GM23338 (cell line): ENCODE results near the gene THSD4. TPM values are rescaled to one million over a fixed set of nuclear protein-coding genes. Genes with fewer than 3 reads are reported as not detected.
"Not testable (repeated sequence)": the region's sequence is repeated elsewhere in the genome, so short reads cannot be mapped to it uniquely, and the experiment has no call there.

Experiments used
- ATAC-seq: fragments of 200-7000 bp; cut with Tn5 transposase; 3 replicates; pipeline ENCODE4 v1.9.1; 2020
- DNase-seq: peaks from one replicate; pipeline ENCODE4 v3.0.0-alpha.2; 2015; ENCODE audit warnings: low spot score
- H2AFZ ChIP-seq: fragments of 200-600 bp; sonication (generic); 2 replicates; pipeline ENCODE4 v1.8.0; 2016; ENCODE audit warnings: antibody characterized with exemption, mild to moderate bottlenecking, moderate library complexity
- H3F3A ChIP-seq: fragments of 200-600 bp; sonication (generic); replicated peaks from 2 replicates; pipeline ENCODE4 v1.8.0; 2017; ENCODE audit warnings: antibody characterized with exemption, mixed run types, low read depth
- H3K27ac ChIP-seq: fragments of 200-600 bp; sonication (generic); 2 replicates; pipeline ENCODE4 v1.6.1; 2016; ENCODE audit warnings: low read depth
- H3K27me3 ChIP-seq: fragments of 200-600 bp; sonication (generic); 2 replicates; pipeline ENCODE4 v1.8.0; 2016; ENCODE audit warnings: mild to moderate bottlenecking, mixed run types, moderate library complexity; ENCODE audit not compliant: insufficient read depth
- H3K36me3 ChIP-seq: fragments of 200-600 bp; sonication (generic); 2 replicates; pipeline ENCODE4 v1.8.0; 2016; ENCODE audit warnings: mild to moderate bottlenecking; ENCODE audit not compliant: insufficient read depth
- H3K4me1 ChIP-seq: fragments of 200-600 bp; sonication (generic); 2 replicates; pipeline ENCODE4 v1.8.0; 2016; ENCODE audit warnings: mild to moderate bottlenecking, moderate library complexity; ENCODE audit not compliant: insufficient read depth
- H3K4me2 ChIP-seq: fragments of 200-600 bp; sonication (generic); 2 replicates; pipeline ENCODE4 v1.7.1; 2017; ENCODE audit warnings: mixed run types
- H3K4me3 ChIP-seq: fragments of 200-600 bp; sonication (generic); 2 replicates; pipeline ENCODE4 v1.6.1; 2016; ENCODE audit warnings: mixed run types
- H3K79me2 ChIP-seq: fragments of 200-600 bp; sonication (generic); replicated peaks from 2 replicates; pipeline ENCODE4 v1.8.0; 2017; ENCODE audit warnings: mild to moderate bottlenecking; ENCODE audit not compliant: insufficient read depth
- H3K9me2 ChIP-seq: fragments of 200-600 bp; sonication (generic); 2 replicates; pipeline ENCODE4 v1.8.0; 2017; ENCODE audit not compliant: insufficient read depth
- H4K20me1 ChIP-seq: fragments of 200-600 bp; sonication (generic); replicated peaks from 2 replicates; pipeline ENCODE4 v1.8.0; 2017; ENCODE audit warnings: mild to moderate bottlenecking; ENCODE audit not compliant: insufficient read depth
- H3K27ac Mint-ChIP-seq: 2 replicates; pipeline ENCODE4 v1.8.0; 2020; ENCODE audit warnings: inconsistent platforms, mild to moderate bottlenecking, moderate library complexity, mixed read lengths
- H3K27me3 Mint-ChIP-seq: 3 replicates; pipeline ENCODE4 v1.8.0; 2022; ENCODE audit warnings: low read depth, mild to moderate bottlenecking, moderate library complexity, mixed read lengths, inconsistent platforms; ENCODE audit not compliant: insufficient read depth, poor library complexity
- H3K36me3 Mint-ChIP-seq: 3 replicates; pipeline ENCODE4 v1.8.0; 2021; ENCODE audit warnings: low read depth, mild to moderate bottlenecking, inconsistent platforms, moderate library complexity, mixed read lengths
- H3K4me1 Mint-ChIP-seq: 3 replicates; pipeline ENCODE4 v1.8.0; 2020; ENCODE audit warnings: mild to moderate bottlenecking, inconsistent platforms, mixed read lengths
- H3K4me3 Mint-ChIP-seq: 3 replicates; pipeline ENCODE4 v1.8.0; 2021; ENCODE audit warnings: moderate library complexity, mild to moderate bottlenecking, inconsistent platforms, mixed read lengths
- H3K9me3 Mint-ChIP-seq: 3 replicates; pipeline ENCODE4 v1.8.0; 2020; ENCODE audit warnings: moderate library complexity, mild to moderate bottlenecking, inconsistent platforms, mixed read lengths
- ETS1 ChIP-seq: IDR thresholded peaks from 2 replicates; pipeline ENCODE4 v1.6.1; 2016; ENCODE audit warnings: antibody characterized with exemption
- JUNB ChIP-seq: IDR thresholded peaks from one replicate; pipeline ENCODE4 v1.6.1; 2016; ENCODE audit warnings: antibody characterized with exemption; ENCODE audit not compliant: unreplicated experiment
- NANOG ChIP-seq: IDR thresholded peaks from 2 replicates; pipeline ENCODE4 v1.6.1; 2016; ENCODE audit warnings: antibody characterized with exemption, borderline replicate concordance
- POLR2AphosphoS5 ChIP-seq: IDR thresholded peaks from 2 replicates; pipeline ENCODE4 v1.6.1; 2016; ENCODE audit warnings: antibody characterized with exemption, low read depth
- STAT1 ChIP-seq: IDR thresholded peaks from one replicate; pipeline ENCODE4 v1.6.1; 2016; ENCODE audit warnings: antibody characterized with exemption; ENCODE audit not compliant: unreplicated experiment
- ZNF114 ChIP-seq: fragments of 250-450 bp; sonication (Bioruptor Pico); IDR thresholded peaks from 2 replicates; pipeline ENCODE4 v1.5.0; 2020; ENCODE audit warnings: mild to moderate bottlenecking, moderate library complexity
- ZNF331 ChIP-seq: fragments of 250-450 bp; sonication (Bioruptor Pico); IDR thresholded peaks from 2 replicates; pipeline ENCODE4 v1.5.0; 2020; ENCODE audit warnings: low read depth, mild to moderate bottlenecking, moderate library complexity
- polyA plus RNA-seq: library from polyadenylated mRNA; unstranded; fragments of >200 nt; fragmentation: Nextera tagmentation; extraction: Ambion mirVana; gene quantifications from 2 replicates; pipeline ENCODE4 v1.2.1, GENCODE V29; 2016
- total RNA-seq: library from RNA; depleted of rRNA; stranded (reverse); fragments of >200 nt; shearing (Covaris generic); gene quantifications from 2 replicates; pipeline ENCODE4 v1.2.3, GENCODE V29; 2014
- TF ChIP-seq, protein P1 (sequence below): IDR thresholded peaks from one replicate; pipeline ENCODE4 v1.6.1; 2018; ENCODE audit warnings: antibody characterized with exemption; ENCODE audit not compliant: unreplicated experiment
- TF ChIP-seq, protein P2 (sequence below), 2 experiments: fragments of 200-600 bp in 1 of 2; sonication (generic) in 1 of 2; conservative IDR thresholded peaks; 2 replicates each; pipeline versions ENCODE4 v1.5.1 to v1.6.1; 2016 to 2017; ENCODE audit warnings: antibody characterized with exemption in 2 of 2, low read depth in 2 of 2, mild to moderate bottlenecking in 2 of 2, moderate library complexity in 1 of 2
- TF ChIP-seq, protein P3 (sequence below): fragments of 250-450 bp; sonication (Bioruptor Pico); IDR thresholded peaks from 2 replicates; pipeline ENCODE4 v1.5.0; 2020; ENCODE audit warnings: mild to moderate bottlenecking, moderate library complexity

THSD4 gene
- total and polyA plus RNA-seq, 2 experiments from 2014 or later, result 2.0 to 7.4 TPM

- ATAC-seq, H3K4me3 ChIP-seq, H3K9me2 ChIP-seq, DNase-seq, H3K4me3 Mint-ChIP-seq, H3K36me3 Mint-ChIP-seq, H3K79me2 ChIP-seq, H3K27me3 ChIP-seq, H3K9me3 Mint-ChIP-seq, H3K4me2 ChIP-seq, H3K4me1 Mint-ChIP-seq, H3K36me3 ChIP-seq, H3K27ac ChIP-seq, H3K27ac Mint-ChIP-seq, H3K27me3 Mint-ChIP-seq, H3K4me1 ChIP-seq, H3F3A ChIP-seq, H4K20me1 ChIP-seq, H2AFZ ChIP-seq: not testable (repeated sequence)
Observed at GRCh38 chr15:71319424-71319823, 204.2 kb downstream of the THSD4 start.

- Histone ChIP-seq H3K27me3 (no peaks in the 10 kb centered on the region), H4K20me1 (no peaks in the 10 kb centered on the region), H3F3A (no peaks in the 10 kb centered on the region), H2AFZ (no peak overlapping the region), H3K9me2 (no peaks in the 10 kb centered on the region; the same call in 1 of the 2 replicates), H3K79me2 (no peaks in the 10 kb centered on the region), H3K4me1 (no peaks in the 10 kb centered on the region), H3K4me2 (no peak overlapping the region), H3K4me3 (no peak overlapping the region), H3K27ac (no peak overlapping the region), H3K36me3 (no peaks in the 10 kb centered on the region)
- DNase-seq, result no peak
- Mint-ChIP-seq H3K36me3 (peaks cover 7% of the 10 kb centered on the region; the same call in 2 of the 3 replicates), H3K27me3 (peaks cover 2% of the 10 kb centered on the region), H3K9me3 (peaks cover 8% of the 10 kb centered on the region; the same call in 1 of the 3 replicates), H3K4me3 (no peak overlapping the region), H3K4me1 (peaks cover 5% of the 10 kb centered on the region), H3K27ac (no peak overlapping the region)
- ATAC-seq, result no peak
- TF ChIP-seq STAT1, result no peak
- no peak for TF ChIP-seq NANOG
- TF ChIP-seq, protein P1, sequence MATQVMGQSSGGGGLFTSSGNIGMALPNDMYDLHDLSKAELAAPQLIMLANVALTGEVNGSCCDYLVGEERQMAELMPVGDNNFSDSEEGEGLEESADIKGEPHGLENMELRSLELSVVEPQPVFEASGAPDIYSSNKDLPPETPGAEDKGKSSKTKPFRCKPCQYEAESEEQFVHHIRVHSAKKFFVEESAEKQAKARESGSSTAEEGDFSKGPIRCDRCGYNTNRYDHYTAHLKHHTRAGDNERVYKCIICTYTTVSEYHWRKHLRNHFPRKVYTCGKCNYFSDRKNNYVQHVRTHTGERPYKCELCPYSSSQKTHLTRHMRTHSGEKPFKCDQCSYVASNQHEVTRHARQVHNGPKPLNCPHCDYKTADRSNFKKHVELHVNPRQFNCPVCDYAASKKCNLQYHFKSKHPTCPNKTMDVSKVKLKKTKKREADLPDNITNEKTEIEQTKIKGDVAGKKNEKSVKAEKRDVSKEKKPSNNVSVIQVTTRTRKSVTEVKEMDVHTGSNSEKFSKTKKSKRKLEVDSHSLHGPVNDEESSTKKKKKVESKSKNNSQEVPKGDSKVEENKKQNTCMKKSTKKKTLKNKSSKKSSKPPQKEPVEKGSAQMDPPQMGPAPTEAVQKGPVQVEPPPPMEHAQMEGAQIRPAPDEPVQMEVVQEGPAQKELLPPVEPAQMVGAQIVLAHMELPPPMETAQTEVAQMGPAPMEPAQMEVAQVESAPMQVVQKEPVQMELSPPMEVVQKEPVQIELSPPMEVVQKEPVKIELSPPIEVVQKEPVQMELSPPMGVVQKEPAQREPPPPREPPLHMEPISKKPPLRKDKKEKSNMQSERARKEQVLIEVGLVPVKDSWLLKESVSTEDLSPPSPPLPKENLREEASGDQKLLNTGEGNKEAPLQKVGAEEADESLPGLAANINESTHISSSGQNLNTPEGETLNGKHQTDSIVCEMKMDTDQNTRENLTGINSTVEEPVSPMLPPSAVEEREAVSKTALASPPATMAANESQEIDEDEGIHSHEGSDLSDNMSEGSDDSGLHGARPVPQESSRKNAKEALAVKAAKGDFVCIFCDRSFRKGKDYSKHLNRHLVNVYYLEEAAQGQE, result no peak
- TF ChIP-seq ZNF114, result no peak
- no peak for TF ChIP-seq JUNB
- TF ChIP-seq, protein P2, sequence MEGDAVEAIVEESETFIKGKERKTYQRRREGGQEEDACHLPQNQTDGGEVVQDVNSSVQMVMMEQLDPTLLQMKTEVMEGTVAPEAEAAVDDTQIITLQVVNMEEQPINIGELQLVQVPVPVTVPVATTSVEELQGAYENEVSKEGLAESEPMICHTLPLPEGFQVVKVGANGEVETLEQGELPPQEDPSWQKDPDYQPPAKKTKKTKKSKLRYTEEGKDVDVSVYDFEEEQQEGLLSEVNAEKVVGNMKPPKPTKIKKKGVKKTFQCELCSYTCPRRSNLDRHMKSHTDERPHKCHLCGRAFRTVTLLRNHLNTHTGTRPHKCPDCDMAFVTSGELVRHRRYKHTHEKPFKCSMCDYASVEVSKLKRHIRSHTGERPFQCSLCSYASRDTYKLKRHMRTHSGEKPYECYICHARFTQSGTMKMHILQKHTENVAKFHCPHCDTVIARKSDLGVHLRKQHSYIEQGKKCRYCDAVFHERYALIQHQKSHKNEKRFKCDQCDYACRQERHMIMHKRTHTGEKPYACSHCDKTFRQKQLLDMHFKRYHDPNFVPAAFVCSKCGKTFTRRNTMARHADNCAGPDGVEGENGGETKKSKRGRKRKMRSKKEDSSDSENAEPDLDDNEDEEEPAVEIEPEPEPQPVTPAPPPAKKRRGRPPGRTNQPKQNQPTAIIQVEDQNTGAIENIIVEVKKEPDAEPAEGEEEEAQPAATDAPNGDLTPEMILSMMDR (conservative IDR thresholded peaks at IDR 0.05; ENCODE audit: low read depth in 2 of 2), result no peak
- TF ChIP-seq ETS1, result no peak
- no peak for TF ChIP-seq ZNF331 (CRISPR knock-in tag)
- TF ChIP-seq, protein P3, sequence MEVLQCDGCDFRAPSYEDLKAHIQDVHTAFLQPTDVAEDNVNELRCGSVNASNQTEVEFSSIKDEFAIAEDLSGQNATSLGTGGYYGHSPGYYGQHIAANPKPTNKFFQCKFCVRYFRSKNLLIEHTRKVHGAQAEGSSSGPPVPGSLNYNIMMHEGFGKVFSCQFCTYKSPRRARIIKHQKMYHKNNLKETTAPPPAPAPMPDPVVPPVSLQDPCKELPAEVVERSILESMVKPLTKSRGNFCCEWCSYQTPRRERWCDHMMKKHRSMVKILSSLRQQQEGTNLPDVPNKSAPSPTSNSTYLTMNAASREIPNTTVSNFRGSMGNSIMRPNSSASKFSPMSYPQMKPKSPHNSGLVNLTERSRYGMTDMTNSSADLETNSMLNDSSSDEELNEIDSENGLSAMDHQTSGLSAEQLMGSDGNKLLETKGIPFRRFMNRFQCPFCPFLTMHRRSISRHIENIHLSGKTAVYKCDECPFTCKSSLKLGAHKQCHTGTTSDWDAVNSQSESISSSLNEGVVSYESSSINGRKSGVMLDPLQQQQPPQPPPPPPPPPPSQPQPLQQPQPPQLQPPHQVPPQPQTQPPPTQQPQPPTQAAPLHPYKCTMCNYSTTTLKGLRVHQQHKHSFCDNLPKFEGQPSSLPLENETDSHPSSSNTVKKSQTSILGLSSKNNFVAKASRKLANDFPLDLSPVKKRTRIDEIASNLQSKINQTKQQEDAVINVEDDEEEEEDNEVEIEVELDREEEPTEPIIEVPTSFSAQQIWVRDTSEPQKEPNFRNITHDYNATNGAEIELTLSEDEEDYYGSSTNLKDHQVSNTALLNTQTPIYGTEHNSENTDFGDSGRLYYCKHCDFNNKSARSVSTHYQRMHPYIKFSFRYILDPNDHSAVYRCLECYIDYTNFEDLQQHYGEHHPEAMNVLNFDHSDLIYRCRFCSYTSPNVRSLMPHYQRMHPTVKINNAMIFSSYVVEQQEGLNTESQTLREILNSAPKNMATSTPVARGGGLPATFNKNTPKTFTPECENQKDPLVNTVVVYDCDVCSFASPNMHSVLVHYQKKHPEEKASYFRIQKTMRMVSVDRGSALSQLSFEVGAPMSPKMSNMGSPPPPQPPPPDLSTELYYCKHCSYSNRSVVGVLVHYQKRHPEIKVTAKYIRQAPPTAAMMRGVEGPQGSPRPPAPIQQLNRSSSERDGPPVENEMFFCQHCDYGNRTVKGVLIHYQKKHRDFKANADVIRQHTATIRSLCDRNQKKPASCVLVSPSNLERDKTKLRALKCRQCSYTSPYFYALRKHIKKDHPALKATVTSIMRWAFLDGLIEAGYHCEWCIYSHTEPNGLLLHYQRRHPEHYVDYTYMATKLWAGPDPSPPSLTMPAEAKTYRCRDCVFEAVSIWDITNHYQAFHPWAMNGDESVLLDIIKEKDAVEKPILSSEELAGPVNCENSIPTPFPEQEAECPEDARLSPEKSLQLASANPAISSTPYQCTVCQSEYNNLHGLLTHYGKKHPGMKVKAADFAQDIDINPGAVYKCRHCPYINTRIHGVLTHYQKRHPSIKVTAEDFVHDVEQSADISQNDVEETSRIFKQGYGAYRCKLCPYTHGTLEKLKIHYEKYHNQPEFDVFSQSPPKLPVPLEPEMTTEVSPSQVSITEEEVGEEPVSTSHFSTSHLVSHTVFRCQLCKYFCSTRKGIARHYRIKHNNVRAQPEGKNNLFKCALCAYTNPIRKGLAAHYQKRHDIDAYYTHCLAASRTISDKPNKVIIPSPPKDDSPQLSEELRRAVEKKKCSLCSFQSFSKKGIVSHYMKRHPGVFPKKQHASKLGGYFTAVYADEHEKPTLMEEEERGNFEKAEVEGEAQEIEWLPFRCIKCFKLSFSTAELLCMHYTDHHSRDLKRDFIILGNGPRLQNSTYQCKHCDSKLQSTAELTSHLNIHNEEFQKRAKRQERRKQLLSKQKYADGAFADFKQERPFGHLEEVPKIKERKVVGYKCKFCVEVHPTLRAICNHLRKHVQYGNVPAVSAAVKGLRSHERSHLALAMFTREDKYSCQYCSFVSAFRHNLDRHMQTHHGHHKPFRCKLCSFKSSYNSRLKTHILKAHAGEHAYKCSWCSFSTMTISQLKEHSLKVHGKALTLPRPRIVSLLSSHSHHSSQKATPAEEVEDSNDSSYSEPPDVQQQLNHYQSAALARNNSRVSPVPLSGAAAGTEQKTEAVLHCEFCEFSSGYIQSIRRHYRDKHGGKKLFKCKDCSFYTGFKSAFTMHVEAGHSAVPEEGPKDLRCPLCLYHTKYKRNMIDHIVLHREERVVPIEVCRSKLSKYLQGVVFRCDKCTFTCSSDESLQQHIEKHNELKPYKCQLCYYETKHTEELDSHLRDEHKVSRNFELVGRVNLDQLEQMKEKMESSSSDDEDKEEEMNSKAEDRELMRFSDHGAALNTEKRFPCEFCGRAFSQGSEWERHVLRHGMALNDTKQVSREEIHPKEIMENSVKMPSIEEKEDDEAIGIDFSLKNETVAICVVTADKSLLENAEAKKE, result no peak
- TF ChIP-seq POLR2AphosphoS5, result no peak
Observed at GRCh38 chr15:71319935-71320334, 204.7 kb downstream of the THSD4 start.
